Suprapubic skin (tissue), 4 donors: ENCODE data around the gene SMIM33. TPM values are rescaled to one million over a fixed set of nuclear protein-coding genes. Genes with fewer than 3 reads are reported as not detected.
A peak's percentile ranks its signal among the peaks of the same experiment; 100 is the strongest.

Experiments used
- DNase-seq, 2 donors: peaks; one replicate each; pipeline ENCODE4 v3.0.0-alpha.2; 2019; ENCODE audit warnings: low spot score in 2 of 2
- H3K27ac ChIP-seq: fragments of 200-600 bp; sonication (generic); one replicate; pipeline ENCODE4 v1.5.1; 2019
- H3K27me3 ChIP-seq: fragments of 200-600 bp; sonication (generic); one replicate; pipeline ENCODE4 v1.5.1; 2019
- H3K36me3 ChIP-seq: fragments of 200-600 bp; sonication (generic); one replicate; pipeline ENCODE4 v1.5.1; 2019
- H3K4me1 ChIP-seq: fragments of 200-600 bp; sonication (generic); one replicate; pipeline ENCODE4 v1.5.1; 2019
- H3K4me3 ChIP-seq: fragments of 200-600 bp; sonication (generic); one replicate; pipeline ENCODE4 v1.5.1; 2019; ENCODE audit warnings: mild to moderate bottlenecking
- H3K9me3 ChIP-seq: fragments of 200-600 bp; sonication (generic); one replicate; pipeline ENCODE4 v1.5.1; 2019
- CTCF ChIP-seq, 2 donors: fragments of 200-600 bp in 1 of 2; fragments of 450-650 bp in 1 of 2; sonication (generic) in 1 of 2; IDR thresholded peaks; one replicate each; pipeline ENCODE4 v1.5.1; 2016 to 2019; ENCODE audit warnings: antibody characterized with exemption in 2 of 2, mild to moderate bottlenecking in 1 of 2, moderate library complexity in 1 of 2
- EP300 ChIP-seq: sonication (generic); formaldehyde crosslinking; IDR thresholded peaks from one replicate; pipeline ENCODE4 v1.6.1; 2017; ENCODE audit warnings: antibody characterized with exemption
- POLR2A ChIP-seq, 2 donors: fragments of 450-650 bp; IDR thresholded peaks; one replicate each; pipeline ENCODE4 v1.6.1; 2017; ENCODE audit warnings: antibody characterized with exemption in 2 of 2, mild to moderate bottlenecking in 2 of 2, moderate library complexity in 2 of 2
- POLR2AphosphoS5 ChIP-seq, 3 donors: sonication (generic); formaldehyde crosslinking; IDR thresholded peaks; one replicate each; pipeline ENCODE4 v1.6.1; 2017; ENCODE audit warnings: antibody characterized with exemption in 3 of 3
- WGBS: methylation state at CpG from one replicate; pipeline ENCODE4 v1.1.5; 2018; 5-methylcytosine and 5-hydroxymethylcytosine counted together
- total RNA-seq, 4 donors: library from RNA; depleted of rRNA; stranded (reverse); fragments of >200 nt; gene quantifications; one replicate each; pipeline ENCODE4 v1.1.0, GENCODE V29; 2016

SMIM33 gene
- total RNA-seq, 4 donors from 2014 or later, result not detected

GRCh38 chr5:139462586-139463276 is 8.1 kb upstream of the SMIM33 start, which contains the start of gene ECSCR:
ECSCR (minus strand) TSS chr5:139462743; CDS start chr5:139462670, 73 bp downstream.
- WGBS, result 83% methylated on average over 10 of the region's 10 CpGs
- TF ChIP-seq CTCF (IDR thresholded peaks at IDR 0.05) (no peak), POLR2A (IDR thresholded peaks at IDR 0.05) (no peak), EP300 (no peak), POLR2AphosphoS5 (IDR thresholded peaks at IDR 0.05) (no peak)
- H3K4me3 ChIP-seq, result peak within 1 kb of the TSS; percentile 17
- H3K4me1 ChIP-seq, result peaks cover 12% of the 10 kb centered on the region
- peak within 1 kb of the TSS; percentile 53 for H3K27ac ChIP-seq
- no peaks in the 10 kb centered on the region for H3K27me3 ChIP-seq
- H3K9me3 ChIP-seq, result no peaks in the 10 kb centered on the region
- H3K36me3 ChIP-seq, result no peaks in the 10 kb centered on the region
- no peak for DNase-seq

- Histone ChIP-seq H3K4me3 (no peak overlapping the region), H3K27ac (no peak overlapping the region), H3K36me3 (no peaks in the 10 kb centered on the region), H3K9me3 (no peaks in the 10 kb centered on the region), H3K27me3 (no peaks in the 10 kb centered on the region), H3K4me1 (peaks cover 14% of the 10 kb centered on the region)
- WGBS, result 81% methylated on average over 8 of the region's 8 CpGs
- TF ChIP-seq EP300 (no peak), CTCF (IDR thresholded peaks at IDR 0.05) (no peak), POLR2AphosphoS5 (IDR thresholded peaks at IDR 0.05) (no peak), POLR2A (IDR thresholded peaks at IDR 0.05) (no peak)
- no peak for DNase-seq
Measured at GRCh38 chr5:139468421-139468931, 2.3 kb upstream of the SMIM33 start.

GRCh38 chr5:139472386-139473030 is 1.7 kb downstream of the SMIM33 start:
- H3K36me3 ChIP-seq, result peaks cover 20% of the 10 kb centered on the region
- no peak for DNase-seq
- H3K27me3 ChIP-seq, result no peaks in the 10 kb centered on the region
- 82% methylated on average over 15 of the region's 15 CpGs for WGBS
- H3K9me3 ChIP-seq, result no peaks in the 10 kb centered on the region
- TF ChIP-seq POLR2AphosphoS5 (IDR thresholded peaks at IDR 0.05) (no peak), CTCF (IDR thresholded peaks at IDR 0.05) (no peak), POLR2A (IDR thresholded peaks at IDR 0.05) (no peak), EP300 (no peak)
- H3K27ac ChIP-seq, result peak overlapping the region; percentile 50
- peaks cover 30% of the 10 kb centered on the region for H3K4me1 ChIP-seq
- no peak overlapping the region for H3K4me3 ChIP-seq

GRCh38 chr5:139473105-139473504 is 2.3 kb downstream of the SMIM33 start:
- peaks cover 30% of the 10 kb centered on the region for H3K4me1 ChIP-seq
- no peaks in the 10 kb centered on the region for H3K27me3 ChIP-seq
- DNase-seq, result no peak
- WGBS, result 71% methylated on average over 8 of the region's 8 CpGs
- H3K27ac ChIP-seq, result peak overlapping the region; percentile 50
- no peak for TF ChIP-seq POLR2AphosphoS5 (IDR thresholded peaks at IDR 0.05)
- TF ChIP-seq EP300, result no peak
- TF ChIP-seq POLR2A (IDR thresholded peaks at IDR 0.05), result no peak
- no peak for TF ChIP-seq CTCF (IDR thresholded peaks at IDR 0.05)
- H3K9me3 ChIP-seq, result no peaks in the 10 kb centered on the region
- no peak overlapping the region for H3K4me3 ChIP-seq
- peaks cover 24% of the 10 kb centered on the region for H3K36me3 ChIP-seq

GRCh38 chr5:139473565-139473964 is 2.8 kb downstream of the SMIM33 start:
- H3K4me3 ChIP-seq, result no peak overlapping the region
- peak overlapping the region; percentile 50 for H3K27ac ChIP-seq
- DNase-seq, result no peak
- peaks cover 29% of the 10 kb centered on the region for H3K36me3 ChIP-seq
- TF ChIP-seq CTCF (IDR thresholded peaks at IDR 0.05) (no peak), POLR2AphosphoS5 (IDR thresholded peaks at IDR 0.05) (no peak), EP300 (no peak), POLR2A (IDR thresholded peaks at IDR 0.05) (no peak)
- H3K27me3 ChIP-seq, result no peaks in the 10 kb centered on the region
- no peaks in the 10 kb centered on the region for H3K9me3 ChIP-seq
- 62% methylated on average over 2 of the region's 2 CpGs for WGBS
- peaks cover 30% of the 10 kb centered on the region for H3K4me1 ChIP-seq
